Measurements from ENCODE around the gene PSTPIP2.
A peak's percentile ranks its signal among the peaks of the same experiment; 100 is the strongest.
"Not testable (repeated sequence)": the region's sequence is repeated elsewhere in the genome, so short reads cannot be mapped to it uniquely, and the experiment has no call there.

Gene PSTPIP2, protein sequence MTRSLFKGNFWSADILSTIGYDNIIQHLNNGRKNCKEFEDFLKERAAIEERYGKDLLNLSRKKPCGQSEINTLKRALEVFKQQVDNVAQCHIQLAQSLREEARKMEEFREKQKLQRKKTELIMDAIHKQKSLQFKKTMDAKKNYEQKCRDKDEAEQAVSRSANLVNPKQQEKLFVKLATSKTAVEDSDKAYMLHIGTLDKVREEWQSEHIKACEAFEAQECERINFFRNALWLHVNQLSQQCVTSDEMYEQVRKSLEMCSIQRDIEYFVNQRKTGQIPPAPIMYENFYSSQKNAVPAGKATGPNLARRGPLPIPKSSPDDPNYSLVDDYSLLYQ

GRCh38 chr18:46071653-46072375 lies at the start of gene PSTPIP2:
Gene PSTPIP2, minus strand, starts transcription at chr18:46072260. Its CDS starts 72 bp downstream, at chr18:46072188.
- no peak for DNase-seq

DNA sequence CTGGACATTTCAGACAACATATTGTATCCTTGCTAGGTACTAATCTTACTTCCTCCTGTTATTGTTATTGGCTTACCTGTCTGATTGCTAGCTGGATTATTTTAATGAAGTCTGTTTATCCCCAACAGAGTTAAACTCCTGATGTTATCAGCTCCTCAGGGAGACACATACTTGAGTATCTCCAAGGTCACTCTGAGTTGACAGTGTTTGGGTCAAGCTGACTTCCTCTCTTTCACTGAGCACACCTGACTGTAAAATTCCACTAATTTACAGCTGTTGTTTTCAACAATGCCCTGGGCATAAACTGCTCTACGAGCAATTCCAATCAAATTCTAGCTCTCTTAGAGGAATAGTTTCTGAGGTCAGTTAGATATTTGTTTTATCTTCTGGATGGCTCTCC lies 41.7 kb upstream of the PSTPIP2 start:
- no peak for DNase-seq

DNA sequence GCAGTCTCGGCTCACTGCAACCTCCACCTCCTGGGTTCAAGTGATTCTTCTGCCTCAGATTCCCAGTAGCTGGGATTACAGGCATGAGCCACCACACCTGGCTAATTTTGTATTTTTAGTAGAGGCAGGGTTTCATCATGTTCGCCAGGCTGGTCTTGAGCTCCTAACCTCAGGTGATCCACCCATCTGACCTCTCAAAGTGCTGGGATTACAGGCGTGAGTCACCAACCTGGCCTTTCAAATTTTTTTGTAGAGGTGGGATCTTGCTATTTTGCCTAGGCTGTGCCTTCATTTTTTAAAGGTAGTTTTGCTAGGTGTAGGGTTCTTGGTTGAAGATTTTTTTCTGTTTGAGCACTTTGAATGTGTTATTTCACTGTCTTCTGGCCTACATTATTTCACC lies 38.3 kb upstream of the PSTPIP2 start:
- no peak for DNase-seq

GRCh38 chr18:46109386-46109785 lies 37.3 kb upstream of the PSTPIP2 start:
- DNase-seq = no peak

DNA sequence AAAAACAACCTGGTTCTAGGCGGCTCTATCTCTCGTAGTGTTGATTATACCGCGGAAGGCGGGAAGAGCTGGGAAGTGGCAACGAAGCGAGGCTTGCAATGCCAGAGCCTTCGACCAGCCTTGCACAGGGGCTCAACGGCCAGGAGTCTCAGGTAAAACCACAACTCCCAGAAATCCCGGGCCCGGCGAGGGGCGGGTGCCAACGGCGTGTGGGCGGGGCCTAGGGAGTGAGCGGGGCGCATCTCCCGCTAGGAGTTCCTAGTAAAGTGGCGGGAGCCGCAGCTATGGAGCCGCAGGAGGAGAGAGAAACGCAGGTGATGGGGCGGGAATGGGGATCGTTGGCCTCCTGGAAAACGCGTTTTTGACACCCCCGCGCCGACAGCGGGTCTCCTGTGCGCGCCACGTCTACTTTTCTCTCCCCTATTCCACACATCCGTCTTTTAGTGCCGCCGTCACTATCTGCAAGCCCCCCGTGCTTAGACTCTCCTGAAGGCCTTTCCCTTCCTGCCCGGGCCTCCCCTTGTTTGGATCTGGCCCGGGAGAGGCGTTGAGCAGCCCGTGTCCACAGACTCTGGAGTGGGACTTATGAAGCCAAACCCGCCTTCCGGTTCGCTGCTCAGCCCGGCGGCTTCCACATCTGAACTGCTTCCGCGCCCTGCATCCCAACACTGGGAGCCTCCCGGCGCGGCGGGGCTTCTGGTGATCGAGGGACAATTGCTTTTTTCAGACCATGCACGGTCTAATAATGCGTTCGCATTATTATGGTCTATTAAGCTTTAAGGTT lies 32.3 kb upstream of the PSTPIP2 start, which contains the start of gene HAUS1:
HAUS1 (plus strand) TSS at position 258 of the 784 bp plus-strand sequence; CDS start at position 285, 27 bp downstream.
- peak; percentile 96 for DNase-seq

GRCh38 chr18:46099463-46099862 lies 27.4 kb upstream of the PSTPIP2 start:
- DNase-seq = no peak

- no peak for DNase-seq
Measured at GRCh38 chr18:46098616-46098933, 26.5 kb upstream of the PSTPIP2 start.

DNA sequence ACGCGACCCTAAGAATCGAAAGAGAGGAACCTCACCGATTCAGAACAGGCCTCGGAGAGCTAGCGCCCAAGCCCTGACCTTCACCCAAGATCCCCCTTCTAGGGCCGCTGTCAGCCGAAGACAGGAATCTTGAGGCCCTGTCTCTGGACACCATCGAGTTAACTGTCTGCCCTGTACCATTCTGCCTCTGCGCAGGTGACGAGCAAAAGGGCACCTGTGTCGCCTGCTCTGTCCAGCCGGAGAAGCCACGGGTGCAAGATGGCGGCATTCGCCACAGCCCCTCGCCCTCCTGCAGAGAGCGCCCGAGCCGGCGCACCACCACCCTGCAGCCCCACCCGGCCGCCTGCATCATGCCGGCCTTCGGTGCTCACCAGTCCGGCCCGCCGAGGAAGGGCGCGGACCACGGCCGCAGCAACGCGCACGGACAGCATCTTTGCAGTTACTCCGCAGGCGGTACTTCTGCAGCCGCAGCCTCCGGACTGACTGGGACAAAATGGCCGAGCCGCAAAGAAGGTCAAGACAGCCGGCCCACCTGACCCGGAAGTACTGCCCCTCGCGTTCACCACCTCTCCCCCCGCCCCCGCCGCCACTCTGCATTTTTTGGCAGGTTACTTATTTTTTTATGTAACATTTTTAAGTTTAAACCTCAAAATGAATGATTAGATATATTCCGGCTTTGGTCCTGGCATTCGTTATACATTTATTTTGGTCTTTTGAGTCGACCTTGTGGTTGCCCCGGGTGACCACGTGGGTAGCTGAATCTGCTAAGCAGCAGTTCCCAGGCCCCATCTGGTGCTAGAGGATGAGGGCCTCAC lies 25.9 kb upstream of the PSTPIP2 start, which contains the start of gene ATP5F1A:
ATP5F1A (minus strand) TSS at position 496 of the 815 bp plus-strand sequence; CDS start at position 431, 65 bp downstream.
- peak; percentile 84 for DNase-seq

DNA sequence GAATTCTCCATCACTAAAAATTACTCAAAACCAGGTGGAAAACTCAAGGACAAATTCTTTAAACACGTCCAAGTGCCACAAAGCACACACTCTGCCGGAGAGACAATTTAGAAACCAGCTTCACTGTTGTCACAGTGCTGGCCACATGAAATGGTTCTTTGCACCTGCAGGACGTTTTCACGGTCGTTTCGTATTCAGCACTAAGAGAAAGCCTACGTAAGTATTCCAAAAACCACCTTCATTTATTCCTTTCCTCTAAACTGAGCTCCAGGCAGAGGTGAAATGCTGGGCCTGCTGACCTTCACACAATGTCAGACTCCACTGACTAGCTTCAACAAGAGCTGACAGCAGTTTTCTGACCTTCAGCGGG lies 25.4 kb upstream of the PSTPIP2 start:
- no peak for DNase-seq

GRCh38 chr18:46096651-46097300 lies 24.7 kb upstream of the PSTPIP2 start:
- no peak for DNase-seq

- DNase-seq = no peak
Measured at GRCh38 chr18:46095532-46095931, 23.5 kb upstream of the PSTPIP2 start.

GRCh38 chr18:46088501-46088900 lies 16.4 kb upstream of the PSTPIP2 start:
- not testable (repeated sequence) for DNase-seq

DNA sequence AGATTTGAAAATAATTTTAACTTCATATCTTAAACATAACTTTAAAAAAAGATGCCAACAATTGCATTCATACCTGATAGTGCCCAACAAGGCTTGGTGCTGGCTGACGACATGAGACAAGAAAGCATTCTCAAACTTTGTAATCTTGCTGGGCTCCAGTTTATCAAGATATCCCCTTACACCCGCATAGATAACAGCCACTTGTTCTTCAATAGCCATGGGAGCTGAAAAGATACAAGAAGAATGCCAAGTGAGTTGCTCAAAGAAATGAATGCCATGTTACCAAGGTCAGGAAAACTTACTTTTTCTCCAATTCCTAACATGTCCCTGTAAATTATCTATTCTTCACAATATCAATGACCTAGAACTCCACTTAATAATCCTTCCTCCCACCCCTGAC lies 12.4 kb upstream of the PSTPIP2 start:
- DNase-seq = no peak

GRCh38 chr18:46080156-46080555 lies 8.1 kb upstream of the PSTPIP2 start:
- no peak for DNase-seq

- no peak for DNase-seq
Measured at GRCh38 chr18:46079336-46079735, 7.3 kb upstream of the PSTPIP2 start.

- peak; percentile 59 for DNase-seq
Measured at GRCh38 chr18:46073474-46074331, 1.6 kb upstream of the PSTPIP2 start.

DNA sequence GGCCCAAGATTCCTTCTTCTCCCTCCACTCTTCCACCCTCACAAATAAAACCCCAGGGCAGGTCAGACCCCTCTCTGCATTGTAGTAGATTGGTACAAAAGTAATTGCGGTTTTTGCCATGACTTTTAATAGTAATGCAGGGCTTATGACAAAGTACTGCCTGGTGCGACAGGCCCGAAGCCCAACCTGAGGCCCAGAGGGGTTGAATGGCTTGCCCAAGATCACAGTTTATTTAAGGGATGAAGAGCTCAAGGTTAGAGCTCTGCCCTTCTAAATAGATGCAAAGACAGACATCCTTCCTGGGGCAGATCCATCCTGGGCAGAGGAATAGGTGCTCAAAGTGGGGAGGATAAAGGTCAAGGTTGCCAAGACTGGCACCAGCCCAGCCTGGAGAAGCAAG lies 899 bp upstream of the PSTPIP2 start:
- no peak for DNase-seq

DNA sequence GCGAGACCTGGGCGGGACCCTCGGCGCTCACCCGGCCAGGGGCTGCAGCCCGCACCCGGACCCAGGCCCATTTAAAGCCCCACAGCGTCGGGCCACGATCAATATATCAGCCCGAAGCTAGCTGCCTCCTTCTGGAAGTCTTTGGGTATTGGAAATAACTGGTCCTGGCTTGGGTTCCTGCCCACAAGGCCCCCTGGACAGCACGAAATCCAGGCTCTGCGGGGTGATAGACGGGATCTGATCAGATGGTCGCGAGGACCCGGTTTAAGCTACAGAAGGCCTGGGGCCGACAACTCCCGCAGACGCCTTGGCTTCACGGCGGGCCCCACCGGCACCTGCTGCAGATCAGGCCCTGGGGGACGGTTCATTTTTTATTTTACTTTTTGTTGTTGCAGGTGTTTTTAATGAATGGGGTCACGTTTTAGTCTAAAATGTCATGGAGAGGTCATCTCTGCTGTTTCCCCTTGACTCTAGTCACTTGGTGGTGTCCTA lies 362 bp upstream of the PSTPIP2 start:
- DNase-seq = no peak

GRCh38 chr18:46070815-46071652 lies 1.0 kb downstream of the PSTPIP2 start:
- no peak for DNase-seq

- no peak for DNase-seq
Measured at GRCh38 chr18:46070232-46070631, 1.8 kb downstream of the PSTPIP2 start.
